ENCODE data around the gene ARHGEF17. TPM values are rescaled to one million over a fixed set of nuclear protein-coding genes. Genes with fewer than 3 reads are reported as not detected.

The ARHGEF17 gene
- total and polyA plus RNA-seq, 2 experiments from 2014 or later, result 30.2 to 35.6 TPM

DNA sequence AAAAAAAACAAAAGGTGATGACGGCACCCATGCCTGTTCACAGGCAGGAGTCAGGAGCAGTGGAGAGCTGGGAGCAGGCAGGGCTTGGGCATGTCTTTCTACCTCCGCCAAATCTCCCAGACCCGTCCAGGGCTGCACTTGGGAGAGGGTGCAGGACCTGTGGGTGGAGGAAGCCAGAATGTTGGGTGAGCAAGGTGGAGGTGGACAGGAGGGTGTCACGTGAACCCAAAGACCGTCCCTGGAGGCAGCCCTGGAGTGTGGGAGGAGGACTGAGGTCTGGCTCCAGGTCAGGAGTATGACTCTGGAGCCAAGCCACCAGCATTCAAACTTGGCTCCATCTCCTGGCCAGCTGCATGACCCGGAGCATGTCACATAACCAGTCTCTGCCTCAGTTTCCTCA lies 41.6 kb downstream of the ARHGEF17 start:
- Histone ChIP-seq H3K9me3 (ENCODE audit: low read depth) (no peaks in the 10 kb centered on the region), H3K9me2 (replicated peaks; ENCODE audit: insufficient read depth) (no peaks in the 10 kb centered on the region), H3K4me2 (no peak overlapping the region), H3K4me3 (no peak overlapping the region), H3K79me2 (peaks cover 25% of the 10 kb centered on the region), H2AFZ (no peak overlapping the region), H3K27me3 (no peaks in the 10 kb centered on the region), H4K20me1 (ENCODE audit: insufficient read depth, poor library complexity, severe bottlenecking) (peaks cover 22% of the 10 kb centered on the region), H3K36me3 (replicated peaks; ENCODE audit: insufficient read depth, low read depth) (no peaks in the 10 kb centered on the region), H3K4me1 (ENCODE audit: insufficient read depth) (no peaks in the 10 kb centered on the region), H3K27ac (no peak overlapping the region)
- TF ChIP-seq EZH2 (IDR thresholded peaks at IDR 0.05; ENCODE audit: borderline replicate concordance) (no peak), EZH2phosphoT487 (IDR thresholded peaks at IDR 0.05; ENCODE audit: low read depth, severe bottlenecking, unreplicated experiment) (no peak)
- TF ChIP-seq, protein P1, sequence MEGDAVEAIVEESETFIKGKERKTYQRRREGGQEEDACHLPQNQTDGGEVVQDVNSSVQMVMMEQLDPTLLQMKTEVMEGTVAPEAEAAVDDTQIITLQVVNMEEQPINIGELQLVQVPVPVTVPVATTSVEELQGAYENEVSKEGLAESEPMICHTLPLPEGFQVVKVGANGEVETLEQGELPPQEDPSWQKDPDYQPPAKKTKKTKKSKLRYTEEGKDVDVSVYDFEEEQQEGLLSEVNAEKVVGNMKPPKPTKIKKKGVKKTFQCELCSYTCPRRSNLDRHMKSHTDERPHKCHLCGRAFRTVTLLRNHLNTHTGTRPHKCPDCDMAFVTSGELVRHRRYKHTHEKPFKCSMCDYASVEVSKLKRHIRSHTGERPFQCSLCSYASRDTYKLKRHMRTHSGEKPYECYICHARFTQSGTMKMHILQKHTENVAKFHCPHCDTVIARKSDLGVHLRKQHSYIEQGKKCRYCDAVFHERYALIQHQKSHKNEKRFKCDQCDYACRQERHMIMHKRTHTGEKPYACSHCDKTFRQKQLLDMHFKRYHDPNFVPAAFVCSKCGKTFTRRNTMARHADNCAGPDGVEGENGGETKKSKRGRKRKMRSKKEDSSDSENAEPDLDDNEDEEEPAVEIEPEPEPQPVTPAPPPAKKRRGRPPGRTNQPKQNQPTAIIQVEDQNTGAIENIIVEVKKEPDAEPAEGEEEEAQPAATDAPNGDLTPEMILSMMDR (IDR thresholded peaks at IDR 0.05; ENCODE audit: poor library complexity), result no peak
- DNase-seq (ENCODE audit: low spot score), result no peak
- 95% methylated on average over 6 of the region's 6 CpGs for WGBS (ENCODE audit: low lambda C conversion rate, missing lambda C conversion rate)

GRCh38 chr11:73350908-73351636 lies 43.0 kb downstream of the ARHGEF17 start:
- H3K36me3 ChIP-seq (replicated peaks; ENCODE audit: insufficient read depth, low read depth), result no peaks in the 10 kb centered on the region
- H3K4me1 ChIP-seq (ENCODE audit: insufficient read depth), result no peaks in the 10 kb centered on the region
- H3K27ac ChIP-seq, result no peak overlapping the region
- H3K9me2 ChIP-seq (replicated peaks; ENCODE audit: insufficient read depth), result no peaks in the 10 kb centered on the region
- no peak overlapping the region for H3K4me2 ChIP-seq
- 26% methylated on average over 16 of the region's 16 CpGs for WGBS (ENCODE audit: low lambda C conversion rate, missing lambda C conversion rate)
- DNase-seq (ENCODE audit: low spot score), result peak; percentile 78
- peaks cover 10% of the 10 kb centered on the region for H4K20me1 ChIP-seq (ENCODE audit: insufficient read depth, poor library complexity, severe bottlenecking)
- no peak overlapping the region for H3K4me3 ChIP-seq
- no peak overlapping the region for H2AFZ ChIP-seq
- H3K9me3 ChIP-seq (ENCODE audit: low read depth), result no peaks in the 10 kb centered on the region
- peaks cover 10% of the 10 kb centered on the region for H3K79me2 ChIP-seq
- TF ChIP-seq EZH2phosphoT487 (IDR thresholded peaks at IDR 0.05; ENCODE audit: low read depth, severe bottlenecking, unreplicated experiment), result no peak
- TF ChIP-seq, protein P1 (IDR thresholded peaks at IDR 0.05; ENCODE audit: poor library complexity), result peak; percentile 96
- no peaks in the 10 kb centered on the region for H3K27me3 ChIP-seq

DNA sequence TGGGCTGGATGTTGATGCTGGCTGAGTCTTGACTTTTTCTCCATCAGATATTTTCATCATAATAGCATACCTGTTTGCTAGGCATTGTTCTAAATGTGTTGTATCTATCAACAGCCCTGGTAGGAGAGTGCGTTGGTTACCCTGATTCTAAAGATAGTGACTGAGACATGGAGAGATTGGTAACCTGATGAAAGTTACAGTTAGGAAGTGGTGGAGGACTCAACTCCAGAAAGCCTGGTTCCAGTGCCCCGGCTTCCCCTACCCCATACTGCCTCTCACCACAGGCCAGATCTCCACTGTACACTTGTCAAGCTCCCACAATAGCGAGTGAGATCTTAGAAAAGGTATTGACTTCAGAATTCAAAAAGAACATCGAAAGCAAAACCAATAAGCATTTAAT lies 45.3 kb downstream of the ARHGEF17 start:
- Histone ChIP-seq H3K9me2 (replicated peaks; ENCODE audit: insufficient read depth) (no peaks in the 10 kb centered on the region), H3K4me1 (ENCODE audit: insufficient read depth) (no peaks in the 10 kb centered on the region), H3K27ac (no peak overlapping the region), H3K4me2 (no peak overlapping the region), H3K79me2 (peaks cover 7% of the 10 kb centered on the region), H3K9me3 (ENCODE audit: low read depth) (no peaks in the 10 kb centered on the region), H2AFZ (no peak overlapping the region), H3K4me3 (no peak overlapping the region), H3K36me3 (replicated peaks; ENCODE audit: insufficient read depth, low read depth) (no peaks in the 10 kb centered on the region), H4K20me1 (ENCODE audit: insufficient read depth, poor library complexity, severe bottlenecking) (peaks cover 7% of the 10 kb centered on the region), H3K27me3 (no peaks in the 10 kb centered on the region)
- 96% methylated on average over 4 of the region's 4 CpGs for WGBS (ENCODE audit: low lambda C conversion rate, missing lambda C conversion rate)
- DNase-seq (ENCODE audit: low spot score), result no peak
- TF ChIP-seq, protein P1 (IDR thresholded peaks at IDR 0.05; ENCODE audit: poor library complexity), result no peak
- TF ChIP-seq EZH2phosphoT487 (IDR thresholded peaks at IDR 0.05; ENCODE audit: low read depth, severe bottlenecking, unreplicated experiment) (no peak), EZH2 (IDR thresholded peaks at IDR 0.05; ENCODE audit: borderline replicate concordance) (no peak)
